Neural cell (in vitro differentiated cells): ENCODE measurements around the gene ELK4.

Source experiments
- CTCF ChIP-seq: fragments of 450-650 bp; IDR thresholded peaks from 2 replicates; pipeline ENCODE4 v1.5.1; 2014; ENCODE audit warnings: antibody characterized with exemption, mild to moderate bottlenecking, moderate library complexity; ENCODE audit not compliant: poor library complexity, severe bottlenecking
- EP300 ChIP-seq: fragments of 450-650 bp; conservative IDR thresholded peaks from 2 replicates; pipeline ENCODE4 v1.6.1; 2014; ENCODE audit warnings: antibody characterized with exemption, mild to moderate bottlenecking, moderate library complexity; ENCODE audit not compliant: poor library complexity, severe bottlenecking
- TAF1 ChIP-seq: IDR thresholded peaks from 2 replicates; pipeline ENCODE4 v1.6.1; 2012; ENCODE audit warnings: low read depth

- TF ChIP-seq CTCF (no peak), EP300 (no peak), TAF1 (no peak)
Measured at GRCh38 chr1:205629751-205630150, 2.1 kb downstream of the ELK4 start.
